A549 (cell line): ENCODE results near the gene ZBTB8B. TPM values are rescaled to one million over a fixed set of nuclear protein-coding genes. Genes with fewer than 3 reads are reported as not detected.
"Not testable (repeated sequence)": the region's sequence is repeated elsewhere in the genome, so short reads cannot be mapped to it uniquely, and the experiment has no call there.

Experiments
- ATAC-seq, 2 experiments: fragments of 200-7000 bp in 1 of 2; fragments of >200 bp in 1 of 2; cut with Nextera tagmentation in 1 of 2; cut with Tn5 transposase in 1 of 2; 3 replicates each; pipeline versions ENCODE4 v1.8.0 to v1.9.1; 2018 to 2020; ENCODE audit warnings: mild to moderate bottlenecking in 1 of 2, moderate library complexity in 1 of 2
- CTCF ChIA-PET: fragments of 300-600 bp; sonication (Branson Sonifier 250); formaldehyde crosslinking; extraction: SDS; loops from one replicate; lab custom pipeline; 2021; ENCODE audit warnings: antibody characterized with exemption, inconsistent platforms; lab: Yijun Ruan, JAX
- POLR2A ChIA-PET: fragments of 350-600 bp; formaldehyde crosslinking; extraction: SDS; loops from one replicate; lab custom pipeline; 2021; ENCODE audit warnings: antibody characterized with exemption, inconsistent platforms; lab: Yijun Ruan, JAX
- DNase-seq, 2 experiments: peaks; one replicate each; pipeline versions ENCODE4 v3.0.0 to v3.0.0-alpha.2; 2011 to 2016; ENCODE audit warnings: low read depth in 1 of 2, low spot score in 1 of 2
- FAIRE-seq: peaks from 2 replicates; lab custom pipeline; 2011; peaks lifted over from hg19 to GRCh38; lab: Jason Lieb, UNC
- H3K27ac ChIP-seq, 2 experiments: fragments of >200 bp; sonication (Bioruptor Twin); formaldehyde crosslinking; 3 replicates each; pipeline ENCODE4 v1.5.1; 2016 to 2017
- H3K4me1 ChIP-seq: fragments of >200 bp; sonication (Bioruptor Twin); formaldehyde crosslinking; 3 replicates; pipeline ENCODE4 v1.6.1; 2016
- H3K4me2 ChIP-seq: fragments of >200 bp; sonication (Bioruptor Twin); formaldehyde crosslinking; 3 replicates; pipeline ENCODE4 v1.6.1; 2016
- H3K4me3 ChIP-seq: fragments of >200 bp; sonication (Bioruptor Twin); formaldehyde crosslinking; 3 replicates; pipeline ENCODE4 v1.5.1; 2016
- H3K9me3 ChIP-seq: fragments of >200 bp; sonication (Bioruptor Twin); formaldehyde crosslinking; 3 replicates; pipeline ENCODE4 v1.6.1; 2016
- CBX8 ChIP-seq: fragments of 200-600 bp; sonication (generic); IDR thresholded peaks from 2 replicates; pipeline ENCODE4 v1.6.1; 2016
- CEBPB ChIP-seq, 2 experiments: fragments of >200 bp in 1 of 2; sonication (Bioruptor Twin) in 1 of 2; formaldehyde crosslinking in 1 of 2; IDR thresholded peaks; 2 replicates each; pipeline ENCODE4 v1.6.1; 2012 to 2016
- EP300 ChIP-seq, 2 experiments: fragments of >200 bp; sonication (Bioruptor Twin); formaldehyde crosslinking; IDR thresholded peaks; 2 replicates in 1 of 2; 3 replicates in 1 of 2; pipeline ENCODE4 v1.6.1; 2016 to 2017
- ESRRA ChIP-seq: fragments of 150-350 bp; IDR thresholded peaks from 2 replicates; pipeline ENCODE4 v1.6.1; 2014; ENCODE audit warnings: mild to moderate bottlenecking, low read length, borderline replicate concordance
- FOSL2 ChIP-seq, 2 experiments: fragments of 450-650 bp in 1 of 2; fragments of >200 bp in 1 of 2; sonication (Bioruptor Twin) in 1 of 2; formaldehyde crosslinking; IDR thresholded peaks; 2 replicates each; pipeline versions ENCODE4 v1.5.0 to v1.6.1; 2016 to 2020; ENCODE audit warnings: mild to moderate bottlenecking in 1 of 2, moderate library complexity in 1 of 2
- HOXB13 ChIP-seq: fragments of 250-450 bp; sonication (Bioruptor Pico); IDR thresholded peaks from 2 replicates; pipeline ENCODE4 v1.5.0; 2020; ENCODE audit warnings: low read depth, mild to moderate bottlenecking, moderate library complexity
- HOXB5 ChIP-seq: fragments of 250-450 bp; sonication (Bioruptor Pico); IDR thresholded peaks from 2 replicates; pipeline ENCODE4 v1.5.0; 2020; ENCODE audit warnings: mild to moderate bottlenecking, moderate library complexity
- JUN ChIP-seq, 2 experiments: fragments of >200 bp; sonication (Bioruptor Twin); formaldehyde crosslinking; IDR thresholded peaks; 2 replicates in 1 of 2; 3 replicates in 1 of 2; pipeline ENCODE4 v1.6.1; 2016 to 2017
- KDM5A ChIP-seq: fragments of 200-600 bp; sonication (generic); IDR thresholded peaks from 2 replicates; pipeline ENCODE4 v1.6.1; 2016; ENCODE audit warnings: antibody characterized with exemption, mild to moderate bottlenecking
- MAX ChIP-seq: IDR thresholded peaks from 2 replicates; pipeline ENCODE4 v1.6.1; 2012
- MAZ ChIP-seq: fragments of 150-350 bp; IDR thresholded peaks from 2 replicates; pipeline ENCODE4 v1.6.1; 2014; ENCODE audit warnings: antibody characterized with exemption, low read depth, low read length, borderline replicate concordance
- MYC ChIP-seq: IDR thresholded peaks from 2 replicates; pipeline ENCODE4 v1.6.1; 2012; ENCODE audit warnings: mild to moderate bottlenecking, inconsistent platforms, low read length, improper control_type of control experiment, borderline replicate concordance
- NFE2L2 ChIP-seq: fragments of 150-350 bp; conservative IDR thresholded peaks from 2 replicates; pipeline ENCODE4 v1.6.1; 2014; ENCODE audit warnings: low read length
- POLR2A ChIP-seq: IDR thresholded peaks from 2 replicates; pipeline ENCODE4 v1.6.1; 2012; ENCODE audit warnings: mild to moderate bottlenecking, low read length
- POLR2AphosphoS2 ChIP-seq: conservative IDR thresholded peaks from 2 replicates; pipeline ENCODE4 v1.6.1; 2012; ENCODE audit warnings: low read length, improper control_type of control experiment, inconsistent platforms
- RAD21 ChIP-seq, 2 experiments: fragments of >200 bp in 1 of 2; sonication (Bioruptor Twin) in 1 of 2; formaldehyde crosslinking in 1 of 2; IDR thresholded peaks in 1 of 2; conservative IDR thresholded peaks in 1 of 2; 2 replicates in 1 of 2; 3 replicates in 1 of 2; pipeline ENCODE4 v1.6.1; 2012 to 2018; ENCODE audit warnings: inconsistent platforms in 1 of 2
- RARB ChIP-seq: fragments of 250-450 bp; sonication (Bioruptor Pico); IDR thresholded peaks from 2 replicates; pipeline ENCODE4 v1.8.0; 2021; ENCODE audit warnings: mild to moderate bottlenecking, moderate library complexity
- RNF2 ChIP-seq: fragments of 200-600 bp; sonication (generic); IDR thresholded peaks from 2 replicates; pipeline ENCODE4 v1.6.1; 2016; ENCODE audit warnings: low read depth, mild to moderate bottlenecking, antibody characterized with exemption, moderate library complexity, borderline replicate concordance
- TFCP2L1 ChIP-seq: fragments of 250-450 bp; sonication (Bioruptor Pico); IDR thresholded peaks from 2 replicates; pipeline ENCODE4 v1.5.0; 2021; ENCODE audit warnings: mild to moderate bottlenecking
- ZC3H11A ChIP-seq: fragments of 450-650 bp; IDR thresholded peaks from 2 replicates; pipeline ENCODE4 v1.6.1; 2014; ENCODE audit warnings: antibody characterized with exemption, mild to moderate bottlenecking
- WGBS: methylation state at CpG from one replicate; pipeline ENCODE4 v1.1.6; 2017; ENCODE audit errors: missing lambda C conversion rate; 5-methylcytosine and 5-hydroxymethylcytosine counted together
- polyA plus RNA-seq, 4 experiments: library from polyadenylated mRNA; depleted of rRNA in 3 of 4; stranded (reverse); fragments of >200 nt; fragmentation: RNase III in 1 of 4; extraction: RNeasy Plus Mini Kit Qiagen cat#74134 plus additional on column Dnase treatment in 1 of 4; gene quantifications; 2 replicates in 3 of 4; 3 replicates in 1 of 4; pipeline ENCODE4 v1.2.3, GENCODE V29; 2011 to 2017

ZBTB8B gene
- polyA plus RNA-seq, 2 of the 4 experiments (the other 2 are of a cell fraction): 0.01 to 0.03 TPM

GRCh38 chr1:32438136-32438535 lies 26.7 kb upstream of the ZBTB8B start:
- H3K4me2 ChIP-seq: no peak overlapping the region
- ATAC-seq: no peak
- TF ChIP-seq ZC3H11A (no peak), MAX (no peak), RARB (no peak), JUN (IDR thresholded peaks at IDR 0.05) (no peak)

GRCh38 chr1:32438777-32439176 lies 26.1 kb upstream of the ZBTB8B start:
- H3K4me3 ChIP-seq, H3K27ac ChIP-seq, H3K9me3 ChIP-seq, POLR2A ChIA-PET, ATAC-seq, FAIRE-seq, DNase-seq, H3K4me2 ChIP-seq, H3K4me1 ChIP-seq: not testable (repeated sequence)
- WGBS: 29% methylated on average over 4 of the region's 4 CpGs
- CTCF ChIA-PET: interaction anchor here (0.7 kb wide), 1 partner anchor 20 kb away, joined by 3 read pairs; no protein-coding TSS in a partner anchor

More at GRCh38 chr1:32438136-32438535, 26.7 kb upstream of the ZBTB8B start:
- POLR2A ChIA-PET: no interaction called here
- no peak for FAIRE-seq
- H3K4me1 ChIP-seq: no peaks in the 10 kb centered on the region
- H3K27ac ChIP-seq: no peak overlapping the region
- DNase-seq: no peak
- 6% methylated on average over 1 of the region's 1 CpG for WGBS
- no peak overlapping the region for H3K4me3 ChIP-seq
- CTCF ChIA-PET: interaction anchor here (0.7 kb wide), 1 partner anchor 19 kb away, joined by 3 read pairs; no protein-coding TSS in a partner anchor
- H3K9me3 ChIP-seq: no peaks in the 10 kb centered on the region

GRCh38 chr1:32441467-32441866 lies 23.4 kb upstream of the ZBTB8B start:
- DNase-seq, H3K27ac ChIP-seq, H3K4me1 ChIP-seq, H3K4me2 ChIP-seq, H3K9me3 ChIP-seq, POLR2A ChIA-PET, CTCF ChIA-PET, ATAC-seq, H3K4me3 ChIP-seq, FAIRE-seq: not testable (repeated sequence)
- 73% methylated on average over 10 of the region's 10 CpGs for WGBS

GRCh38 chr1:32447469-32448185 lies 17.2 kb upstream of the ZBTB8B start:
- ChIA-PET POLR2A (interaction anchor here (1.0 kb wide), 1 partner anchor 517 kb away, joined by 3 read pairs; the partner anchor contains the start of gene RNF19B), CTCF (interaction anchor here (0.6 to 2.7 kb wide), 25 partner anchors 10 to 429 kb away, joined by 3 to 13 read pairs (median 5); partner anchors contain the start of gene ZBTB8B)
- Histone ChIP-seq H3K4me3 (no peak overlapping the region), H3K9me3 (no peaks in the 10 kb centered on the region), H3K27ac (peak overlapping the region in 1 of 2 experiments; percentile 64; a peak in 4 of 6 replicates), H3K4me2 (peak overlapping the region; percentile 45), H3K4me1 (peaks cover 5% of the 10 kb centered on the region; the same call in 2 of the 3 replicates)
- ATAC-seq (no peak), DNase-seq (no peak), FAIRE-seq (no peak)
- TF ChIP-seq CBX8 (no peak), MYC (no peak), HOXB5 (CRISPR knock-in tag) (no peak), POLR2AphosphoS2 (no peak), HOXB13 (CRISPR knock-in tag) (no peak), ESRRA (no peak), RAD21 (conservative IDR thresholded peaks at IDR 0.05 in 1 of 2, IDR thresholded peaks at IDR 0.05 in 1 of 2) (no peak), MAZ (no peak), EP300 (IDR thresholded peaks at IDR 0.05) (no peak), KDM5A (no peak), TFCP2L1 (CRISPR knock-in tag) (no peak), FOSL2 (IDR thresholded peaks at IDR 0.05) (no peak), FOSL2 (CRISPR knock-in tag; IDR thresholded peaks at IDR 0.05) (no peak), CEBPB (IDR thresholded peaks at IDR 0.05) (no peak), RNF2 (no peak), POLR2A (no peak), NFE2L2 (no peak), MAX (no peak)
- WGBS: 17% methylated on average over 12 of the region's 13 CpGs
